NCI-H748 (cell line): ENCODE measurements around the gene C11orf71.

ENCODE experiments used
- DNase-seq: peaks from one replicate; lab custom pipeline; 2025; ENCODE audit not compliant: unreplicated experiment; lab: John Stamatoyannopoulos, UW

The C11orf71 gene

DNA sequence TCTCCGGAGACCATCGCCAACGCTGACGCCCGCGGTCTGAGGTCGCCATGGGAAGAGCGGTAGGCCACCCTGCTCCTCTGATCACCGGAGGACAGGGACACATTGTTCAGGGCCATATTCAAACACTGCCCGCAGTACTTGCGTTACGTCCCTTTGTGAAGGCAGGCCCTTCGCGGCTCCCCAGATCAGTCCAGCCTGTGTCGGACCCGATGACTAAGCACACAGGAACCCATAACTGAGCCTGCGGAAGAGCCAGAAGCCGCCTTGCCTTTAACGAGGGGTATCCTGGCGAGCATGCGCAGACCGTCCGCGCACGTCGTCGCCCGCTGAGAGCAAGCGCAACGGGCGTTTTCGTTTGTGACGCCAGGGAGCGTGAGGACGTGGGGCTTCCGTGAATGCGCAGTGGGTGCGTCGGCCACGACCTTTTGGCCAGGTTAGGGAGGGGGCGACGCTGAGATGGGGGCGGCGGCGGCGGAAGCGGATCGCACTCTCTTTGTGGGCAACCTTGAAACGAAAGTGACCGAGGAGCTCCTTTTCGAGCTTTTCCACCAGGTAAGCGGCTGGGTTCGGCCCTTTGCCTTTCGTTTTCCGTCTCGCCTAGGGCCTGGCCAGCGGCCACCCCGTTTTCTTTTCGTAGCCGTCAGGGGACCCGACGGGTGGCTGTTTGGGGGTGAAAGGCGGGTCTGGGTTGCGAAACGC lies at the start of gene C11orf71, which contains the start of gene RBM7:
Gene C11orf71 (minus strand): TSS at position 296 of the 699 bp plus-strand sequence. CDS start 180 bp downstream, at position 116.
Gene RBM7 (plus strand): TSS at position 451 of the 699 bp plus-strand sequence. CDS start 6 bp downstream, at position 457.
- DNase-seq = peak; percentile 95

GRCh38 chr11:114449845-114450244 lies 49.5 kb upstream of the C11orf71 start:
- no peak for DNase-seq

GRCh38 chr11:114448749-114449482 lies 48.6 kb upstream of the C11orf71 start:
- DNase-seq = no peak

- no peak for DNase-seq
These were observed 47.6 kb upstream of the C11orf71 start for GRCh38 chr11:114447892-114448291.

- no peak for DNase-seq
These were observed 47.1 kb upstream of the C11orf71 start for GRCh38 chr11:114447444-114447843.

GRCh38 chr11:114442536-114442935 lies 42.2 kb upstream of the C11orf71 start:
- DNase-seq = no peak

- no peak for DNase-seq
These were observed 41.6 kb upstream of the C11orf71 start for GRCh38 chr11:114441921-114442320.

DNA sequence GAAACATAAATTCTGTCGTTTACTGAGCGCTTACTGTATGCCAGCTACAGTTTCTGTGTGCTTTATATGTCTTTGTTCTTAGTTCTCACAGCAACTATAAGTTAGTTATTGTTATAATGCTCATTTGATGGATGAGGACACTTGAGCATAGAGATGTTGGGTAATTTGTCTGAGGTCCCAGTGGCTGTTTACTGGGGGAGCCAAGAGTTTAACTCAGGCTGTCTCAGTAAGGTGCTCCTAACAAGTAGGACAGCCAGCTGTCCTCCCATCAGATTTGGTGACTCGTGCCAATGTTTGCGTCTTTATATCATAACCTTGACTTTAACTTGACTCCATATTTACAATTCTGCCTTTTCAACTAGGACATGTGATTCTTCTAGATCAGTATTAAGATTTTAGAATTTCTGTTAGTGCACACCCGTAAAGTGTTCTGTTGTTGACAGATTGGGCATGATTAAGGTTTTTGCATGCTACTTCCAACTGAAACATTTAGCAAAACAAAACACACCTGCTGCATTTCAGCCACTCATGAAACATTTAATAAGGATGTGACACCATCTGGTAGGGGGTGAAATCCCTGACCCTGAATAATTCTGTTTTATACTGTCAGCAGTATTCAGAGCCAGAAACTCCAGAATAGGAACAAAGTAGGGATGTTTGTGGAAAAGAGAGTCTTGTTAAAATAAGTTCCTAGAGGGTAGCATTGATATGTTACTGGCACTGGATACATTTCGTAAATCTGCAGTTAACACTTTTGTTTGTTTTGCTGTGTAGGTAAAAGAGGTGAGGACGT lies 40.9 kb upstream of the C11orf71 start:
- DNase-seq = peak; percentile 26

- peak; percentile 37 for DNase-seq
These were observed 40.0 kb upstream of the C11orf71 start for GRCh38 chr11:114440121-114440860.

- peak; percentile 92 for DNase-seq
These were observed 39.2 kb upstream of the C11orf71 start, which contains the start of gene REXO2 for GRCh38 chr11:114439229-114440120. Gene REXO2 (plus strand): TSS chr11:114439467. CDS start chr11:114439529, 62 bp downstream.

- no peak for DNase-seq
These were observed 38.0 kb upstream of the C11orf71 start for GRCh38 chr11:114438303-114438702.

DNA sequence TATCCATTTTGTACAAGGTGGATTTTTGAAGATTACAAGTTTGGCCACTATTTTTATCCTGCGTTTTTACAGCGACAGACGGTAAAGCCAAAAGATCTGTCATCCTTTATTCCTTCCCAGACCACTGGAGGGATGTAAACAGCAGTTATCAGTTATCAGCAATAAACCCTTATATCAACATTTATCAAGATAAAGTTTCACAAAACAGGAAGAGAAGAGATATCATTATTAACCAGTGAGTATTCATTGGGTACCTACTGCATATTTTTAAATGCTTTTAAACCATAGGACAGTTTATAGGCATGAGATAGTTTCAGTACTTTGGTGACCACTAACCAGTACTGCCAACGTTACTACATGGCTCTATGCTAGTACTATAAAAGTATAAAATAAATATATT lies 33.1 kb upstream of the C11orf71 start:
- no peak for DNase-seq

- no peak for DNase-seq
These were observed 32.6 kb upstream of the C11orf71 start for GRCh38 chr11:114432893-114433292.

GRCh38 chr11:114430290-114430689 lies 30.0 kb upstream of the C11orf71 start:
- no peak for DNase-seq

- DNase-seq = no peak
These were observed 26.0 kb upstream of the C11orf71 start for GRCh38 chr11:114426280-114426679.

DNA sequence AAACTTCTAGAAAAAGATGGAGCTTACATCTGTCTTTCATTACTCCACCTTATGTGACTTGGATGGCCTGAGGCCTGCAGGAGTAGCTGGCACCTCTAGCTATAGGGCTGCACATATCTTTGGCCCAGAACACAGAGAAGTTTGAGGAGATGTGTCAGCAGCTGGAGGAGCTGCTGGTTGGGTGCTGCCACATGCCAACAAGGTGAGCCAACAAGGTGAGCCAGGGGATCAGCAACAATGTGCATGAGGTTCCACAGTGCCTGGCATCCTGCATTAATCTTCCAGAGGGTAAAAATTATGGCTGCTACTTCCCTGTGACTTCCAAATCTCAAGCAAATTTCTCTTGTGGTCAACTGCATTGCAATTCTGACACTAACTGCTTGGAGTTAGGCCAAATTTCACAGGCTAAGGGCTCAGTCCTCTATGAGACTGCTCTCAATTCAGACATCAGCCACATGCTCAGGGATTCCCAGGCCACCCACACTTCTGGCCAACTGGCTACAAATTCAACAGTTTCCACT lies 16.2 kb upstream of the C11orf71 start:
- no peak for DNase-seq

- DNase-seq = no peak
These were observed 13.6 kb upstream of the C11orf71 start for GRCh38 chr11:114413958-114414357.

DNA sequence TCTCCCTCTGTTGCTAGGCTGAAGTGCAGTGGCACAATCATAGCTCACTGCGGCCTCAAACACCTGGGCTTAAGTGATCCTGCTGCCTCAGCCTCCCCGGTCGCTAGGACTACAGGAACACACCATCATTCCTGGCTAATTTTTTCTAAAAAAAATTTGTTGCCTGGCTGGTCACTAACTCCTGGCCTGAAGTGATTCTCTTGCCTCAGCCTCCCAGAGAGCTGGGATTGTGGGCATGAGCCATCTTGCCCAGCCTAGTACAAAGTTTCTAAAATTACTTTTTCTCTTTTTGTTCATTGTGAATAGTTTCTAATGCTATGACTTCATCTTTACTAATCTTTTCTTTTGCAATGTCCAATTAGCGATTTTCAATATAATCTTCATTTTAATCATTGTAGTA lies 12.6 kb upstream of the C11orf71 start:
- no peak for DNase-seq

DNA sequence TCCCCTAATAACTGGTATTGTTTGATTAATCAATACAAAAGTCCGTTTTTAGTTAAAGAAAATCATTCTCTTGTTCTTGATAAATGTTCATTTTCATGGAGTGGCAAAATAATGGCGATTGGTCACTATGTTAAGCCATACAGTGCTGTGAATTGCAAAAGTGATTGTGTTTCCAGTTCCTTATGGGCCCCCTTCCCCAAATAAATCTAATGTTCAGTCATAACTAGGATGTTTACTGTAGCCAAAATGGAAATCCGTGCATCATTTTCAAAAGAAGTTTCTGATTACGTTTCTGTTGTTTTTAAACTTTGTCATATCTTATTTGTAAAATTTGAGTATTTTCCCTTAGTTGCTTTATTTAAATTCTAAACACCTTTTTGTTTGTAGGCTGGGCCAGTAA lies 1.0 kb upstream of the C11orf71 start:
- peak; percentile 3 for DNase-seq

DNA sequence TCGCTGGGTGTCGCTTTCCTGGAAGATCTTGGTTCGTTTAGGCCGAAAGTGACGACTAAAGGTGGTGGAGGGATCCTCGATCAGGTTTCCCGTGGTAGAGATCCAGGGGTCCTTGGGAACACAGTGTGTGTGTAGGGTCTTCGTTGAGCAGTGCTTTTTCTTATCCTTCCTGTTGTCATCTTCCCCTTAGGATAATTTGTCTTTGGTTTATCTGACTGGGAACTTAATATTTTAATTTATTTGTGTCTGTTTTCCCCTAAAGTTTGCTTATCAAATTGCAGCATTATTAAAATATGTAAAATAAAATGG lies 558 bp upstream of the C11orf71 start:
- no peak for DNase-seq
